Measurements from ENCODE around the gene MAP3K7CL. TPM values are rescaled to one million over a fixed set of nuclear protein-coding genes. Genes with fewer than 3 reads are reported as not detected.

Gene MAP3K7CL
- total and polyA plus RNA-seq, 2 of the 8 experiments (the other 6 are each of a cell fraction or from before 2014, with no cell fraction given), result not detected

- DNase-seq (ENCODE audit: low read depth in 1 of 2, low spot score in 2 of 2), result no peak
- TF ChIP-seq CREB1 (IDR thresholded peaks at IDR 0.05) (no peak), SUZ12 (IDR thresholded peaks at IDR 0.05; ENCODE audit: low read length) (no peak), SRF (IDR thresholded peaks at IDR 0.05; ENCODE audit: low read depth, low read length) (no peak), RNF2 (IDR thresholded peaks at IDR 0.05; ENCODE audit: borderline replicate concordance, low read depth, low read length, missing control alignments, poor library complexity, severe bottlenecking) (no peak), KDM4A (IDR thresholded peaks at IDR 0.05; ENCODE audit: low read depth, low read length, severe bottlenecking) (no peak), RXRA (IDR thresholded peaks at IDR 0.05; ENCODE audit: insufficient read depth, low read depth, low read length) (no peak), CHD2 (IDR thresholded peaks at IDR 0.05; ENCODE audit: low read length) (no peak), ATF2 (IDR thresholded peaks at IDR 0.05; ENCODE audit: low read length) (no peak)
- no peak overlapping the region for H3K14ac ChIP-seq (ENCODE audit: insufficient read length)
Measured at GRCh38 chr21:29209696-29210095, 79.3 kb downstream of the MAP3K7CL start.

More at GRCh38 chr21:29209696-29210095, 79.3 kb downstream of the MAP3K7CL start:
- Histone ChIP-seq H3K79me2 (ENCODE audit: control insufficient read depth in 1 of 2, insufficient read depth in 2 of 2, low read length in 2 of 2) (no peaks in the 10 kb centered on the region), H2AFZ (ENCODE audit: low read length) (no peak overlapping the region), H3K27me3 (replicated peaks in 1 of 4; ENCODE audit: control insufficient read depth in 3 of 4, extremely low read depth in 1 of 4, insufficient read depth in 3 of 4, low read length in 3 of 4) (no peaks in the 10 kb centered on the region), H4K20me1 (replicated peaks in 1 of 2; ENCODE audit: control insufficient read depth in 1 of 2, insufficient read depth in 2 of 2, low read length in 2 of 2) (peaks cover 0 to 5% of the 10 kb centered on the region in 2 experiments), H2BK15ac (ENCODE audit: low read length) (no peak overlapping the region), H2BK20ac (ENCODE audit: low read length) (no peak overlapping the region), H3K23me2 (ENCODE audit: low read depth, low read length) (peaks cover 9% of the 10 kb centered on the region; the same call in 1 of the 2 replicates), H2BK120ac (replicated peaks; ENCODE audit: low read depth, low read length) (no peak overlapping the region), H4K8ac (ENCODE audit: extremely low read depth, insufficient read depth, low read length) (no peak overlapping the region), H3K4me3 (ENCODE audit: extremely low read depth in 1 of 4, insufficient read depth in 2 of 4, low read depth in 3 of 4, low read length in 4 of 4) (no peak overlapping the region), H3K9ac (replicated peaks in 1 of 4; ENCODE audit: extremely low read depth in 1 of 4, low read depth in 3 of 4, low read length in 3 of 4) (no peak overlapping the region), H3K36me3 (ENCODE audit: control insufficient read depth in 2 of 4, insufficient read depth in 4 of 4, low read length in 3 of 4) (no peaks in the 10 kb centered on the region), H3K23ac (ENCODE audit: insufficient read length) (no peak overlapping the region), H3K27ac (ENCODE audit: low read depth, low read length) (no peak overlapping the region), H3K4me1 (replicated peaks in 1 of 4; ENCODE audit: control insufficient read depth in 3 of 4, insufficient read depth in 4 of 4, low read length in 3 of 4) (no peaks in the 10 kb centered on the region), H3K56ac (replicated peaks; ENCODE audit: insufficient read length, low read depth, low read length) (no peak overlapping the region), H2AK5ac (ENCODE audit: low read depth, low read length) (no peak overlapping the region), H3K4ac (replicated peaks; ENCODE audit: insufficient read length, low read depth, low read length) (no peak overlapping the region), H2BK12ac (ENCODE audit: low read depth, low read length) (no peak overlapping the region), H4K91ac (replicated peaks; ENCODE audit: insufficient read length, low read length) (no peak overlapping the region), H3K79me1 (ENCODE audit: low read depth, low read length) (no peaks in the 10 kb centered on the region), H3K9me3 (ENCODE audit: insufficient read depth in 2 of 2, low read depth in 1 of 2, low read length in 1 of 2) (no peaks in the 10 kb centered on the region), H3K18ac (ENCODE audit: extremely low read depth, low read length) (no peak overlapping the region), H2BK5ac (ENCODE audit: low read depth, low read length) (no peak overlapping the region), H4K5ac (ENCODE audit: insufficient read length, low read depth, low read length) (no peak overlapping the region), H3K4me2 (ENCODE audit: insufficient read depth in 1 of 2, low read depth in 2 of 2, low read length in 2 of 2) (no peak overlapping the region)
- ChIA-PET POLR2A (ENCODE audit: partially characterized antibody) (no interaction called here), CTCF (ENCODE audit: partially characterized antibody) (interaction anchor here (1.1 kb wide), 1 partner anchor 111 kb away, joined by 7 read pairs; no protein-coding TSS in a partner anchor)
- FAIRE-seq, result no peak
